Kidney (tissue), 14 donors: ENCODE data around the gene LBX2. TPM values are rescaled to one million over a fixed set of nuclear protein-coding genes. Genes with fewer than 3 reads are reported as not detected.

ENCODE experiments used
- DNase-seq, 5 donors: peaks; one replicate each; pipeline ENCODE4 v3.0.0-alpha.2; 2013 to 2020
- FAIRE-seq: peaks from 2 replicates; lab custom pipeline; 2012; peaks lifted over from hg19 to GRCh38; lab: Jason Lieb, UNC
- H3K27ac ChIP-seq, 2 donors: one replicate each; pipeline ENCODE4 v1.7.0; 2013; ENCODE audit warnings: low read depth in 2 of 2, low read length in 2 of 2, inconsistent platforms in 1 of 2
- H3K27me3 ChIP-seq: one replicate; pipeline ENCODE4 v1.7.1; 2013; ENCODE audit warnings: low read length, inconsistent platforms; ENCODE audit not compliant: control insufficient read depth, insufficient read depth
- H3K36me3 ChIP-seq, 3 donors: one replicate each; pipeline versions ENCODE4 v1.7.0 to v1.7.1; 2013; ENCODE audit warnings: low read length in 3 of 3, control low read depth in 1 of 3, inconsistent platforms in 1 of 3; ENCODE audit not compliant: insufficient read depth in 3 of 3, control insufficient read depth in 2 of 3
- H3K4me1 ChIP-seq, 3 donors: one replicate each; pipeline versions ENCODE4 v1.7.0 to v1.7.1; 2013; ENCODE audit warnings: low read length in 3 of 3, inconsistent platforms in 1 of 3, low read depth in 1 of 3; ENCODE audit not compliant: control insufficient read depth in 2 of 3, insufficient read depth in 2 of 3
- H3K4me3 ChIP-seq, 3 donors: one replicate each; pipeline versions ENCODE4 v1.7.0 to v1.8.1; 2013; ENCODE audit warnings: low read length in 3 of 3, control low read depth in 1 of 3, inconsistent platforms in 1 of 3
- H3K9ac ChIP-seq, 3 donors: one replicate each; pipeline versions ENCODE4 v1.7.0 to v1.7.1; 2013; ENCODE audit warnings: low read length in 3 of 3, control low read depth in 1 of 3, inconsistent platforms in 1 of 3
- H3K9me3 ChIP-seq, 3 donors: one replicate each; pipeline versions ENCODE4 v1.7.0 to v1.7.1; 2013; ENCODE audit warnings: low read length in 3 of 3, control low read depth in 1 of 3, inconsistent platforms in 1 of 3; ENCODE audit not compliant: control insufficient read depth in 2 of 3, insufficient read depth in 1 of 3
- CTCF ChIP-seq: IDR thresholded peaks from 3 replicates; pipeline ENCODE4 v1.5.1; 2012; ENCODE audit warnings: mild to moderate bottlenecking, moderate library complexity, borderline replicate concordance; ENCODE audit not compliant: insufficient read depth; ENCODE audit errors: extremely low read depth
- intact Hi-C: fragments of 100-400 bp; cut with DNase I; formaldehyde crosslinking; loops from one replicate; pipeline ENCODE4 v1.11.1; 2022
- polyA plus RNA-seq: library from polyadenylated mRNA; stranded (reverse); fragments of 350-450 nt; fragmentation: Illumina TruSeq; extraction: RNeasy Lipid Tissue Mini Kit (QIAGEN cat#74804); gene quantifications from one replicate; pipeline ENCODE4 v1.2.3, GENCODE V29; 2014; ENCODE audit warnings: low read depth, low replicate concordance; ENCODE audit not compliant: insufficient read depth
- total RNA-seq: library from RNA; stranded (reverse); fragmentation: NEBNext Ultra II Directional; extraction: Animal tissue kit (Norgen Biotek cat#: 25700); gene quantifications from one replicate; pipeline ENCODE4 v1.2.1, GENCODE V29; 2021
- donor health status: control.
- donor health status: control.
- donor health status: control.
- donor health status: control.
- donor health status: control.
- donor health status: DM: yes; HTN: yes; CAD: no.
- donor health status: Normal renal cell carcinoma (clear cell type).

The LBX2 gene
- total and polyA plus RNA-seq, 2 donors from 2014 or later, result 1.5 to 2.5 TPM

- peak overlapping the region; percentile 68 to 92 (median 91) for H3K4me3 ChIP-seq
- H3K9ac ChIP-seq, result peak overlapping the region; percentile 39 to 91 (median 80)
- no peaks in the 10 kb centered on the region for H3K27me3 ChIP-seq
- no peak for TF ChIP-seq CTCF
- peaks cover 0 to 7% (median 7%) of the 10 kb centered on the region in 3 donors for H3K4me1 ChIP-seq
- FAIRE-seq (no peak), DNase-seq (peak in 1 of 5 donors; percentile 75)
- intact Hi-C loops, result no loop called here
- no peaks in the 10 kb centered on the region for H3K9me3 ChIP-seq
- peaks cover 0 to 3% (median 0%) of the 10 kb centered on the region in 3 donors for H3K36me3 ChIP-seq
- H3K27ac ChIP-seq, result peak overlapping the region in 1 of 2 donors; percentile 17
These were observed 35.0 kb downstream of the LBX2 start for GRCh38 chr2:74464406-74464805.

GRCh38 chr2:74462786-74463105 lies 36.7 kb downstream of the LBX2 start:
- H3K27ac ChIP-seq, result no peak overlapping the region
- FAIRE-seq, result no peak
- no peak overlapping the region for H3K4me3 ChIP-seq
- TF ChIP-seq CTCF, result no peak
- H3K36me3 ChIP-seq, result peaks cover 0 to 3% (median 0%) of the 10 kb centered on the region in 3 donors
- peaks cover 0 to 14% (median 7%) of the 10 kb centered on the region in 3 donors for H3K4me1 ChIP-seq
- DNase-seq, result no peak
- no peak overlapping the region for H3K9ac ChIP-seq
- intact Hi-C loops, result no loop called here
- no peaks in the 10 kb centered on the region for H3K27me3 ChIP-seq
- H3K9me3 ChIP-seq, result no peaks in the 10 kb centered on the region

GRCh38 chr2:74462054-74462785 lies 37.2 kb downstream of the LBX2 start:
- DNase-seq (no peak), FAIRE-seq (no peak)
- H3K9me3 ChIP-seq, result no peaks in the 10 kb centered on the region
- no peak overlapping the region for H3K4me3 ChIP-seq
- H3K9ac ChIP-seq, result no peak overlapping the region
- peaks cover 0 to 3% (median 0%) of the 10 kb centered on the region in 3 donors for H3K36me3 ChIP-seq
- intact Hi-C loops, result no loop called here
- peaks cover 0 to 14% (median 7%) of the 10 kb centered on the region in 3 donors for H3K4me1 ChIP-seq
- H3K27me3 ChIP-seq, result no peaks in the 10 kb centered on the region
- TF ChIP-seq CTCF, result no peak
- no peak overlapping the region for H3K27ac ChIP-seq
